ENCODE measurements around the gene ZFHX3. TPM values are rescaled to one million over a fixed set of nuclear protein-coding genes. Genes with fewer than 3 reads are reported as not detected.

ZFHX3 gene
- total and polyA plus RNA-seq, 2 donors (not counting 1 experiment from before 2014, with no cell fraction given) = 0.54 to 6.6 TPM

- Histone ChIP-seq H2AFZ (ENCODE audit: insufficient read depth, low read depth, low read length, poor library complexity, severe bottlenecking) (no peak overlapping the region), H4K20me1 (ENCODE audit: control insufficient read depth, insufficient read depth, low read length, poor library complexity, severe bottlenecking) (no peaks in the 10 kb centered on the region), H3K27me3 (replicated peaks in 1 of 4; ENCODE audit: control extremely low read depth in 1 of 4, control insufficient read depth in 3 of 4, insufficient read depth in 4 of 4, low read length in 3 of 4) (no peaks in the 10 kb centered on the region), H3K4me1 (ENCODE audit: control insufficient read depth in 2 of 2, insufficient read depth in 2 of 2, low read length in 2 of 2) (peaks cover 0 to 8% of the 10 kb centered on the region in 2 donors), H3K9ac (ENCODE audit: low read length) (no peak overlapping the region), H3K27ac (ENCODE audit: low read length in 2 of 2) (no peak overlapping the region), H3K4me2 (replicated peaks; ENCODE audit: low read depth, low read length, poor library complexity, severe bottlenecking) (no peak overlapping the region), H3K79me2 (ENCODE audit: control insufficient read depth, insufficient read depth, low read length) (no peaks in the 10 kb centered on the region), H3K4me3 (ENCODE audit: control extremely low read depth in 1 of 5, extremely low read depth in 1 of 5, insufficient read depth in 1 of 5, low read depth in 2 of 5, low read length in 4 of 5) (no peak overlapping the region), H3K9me3 (ENCODE audit: control extremely low read depth in 1 of 3, control insufficient read depth in 2 of 3, insufficient read depth in 1 of 3, low read length in 2 of 3) (peaks cover 0 to 3% (median 0%) of the 10 kb centered on the region in 3 donors), H3K36me3 (replicated peaks in 1 of 2; ENCODE audit: control extremely low read depth in 1 of 2, control insufficient read depth in 1 of 2, extremely low read depth in 1 of 2, insufficient read depth in 2 of 2, low read length in 1 of 2) (no peaks in the 10 kb centered on the region)
- WGBS (ENCODE audit: insufficient coverage) = 89% methylated on average over 2 of the region's 2 CpGs
- Mint-ChIP-seq H3K9me3 (ENCODE audit: insufficient read depth) (no peaks in the 10 kb centered on the region), H3K27me3 (no peaks in the 10 kb centered on the region), H3K4me1 (peaks cover 19% of the 10 kb centered on the region), H3K27ac (no peak overlapping the region), H3K4me3 (no peak overlapping the region)
- TF ChIP-seq EZH2 (IDR thresholded peaks at IDR 0.05; ENCODE audit: borderline replicate concordance, insufficient read depth, low read depth, low read length, poor library complexity, severe bottlenecking) = no peak
- TF ChIP-seq, protein P1, sequence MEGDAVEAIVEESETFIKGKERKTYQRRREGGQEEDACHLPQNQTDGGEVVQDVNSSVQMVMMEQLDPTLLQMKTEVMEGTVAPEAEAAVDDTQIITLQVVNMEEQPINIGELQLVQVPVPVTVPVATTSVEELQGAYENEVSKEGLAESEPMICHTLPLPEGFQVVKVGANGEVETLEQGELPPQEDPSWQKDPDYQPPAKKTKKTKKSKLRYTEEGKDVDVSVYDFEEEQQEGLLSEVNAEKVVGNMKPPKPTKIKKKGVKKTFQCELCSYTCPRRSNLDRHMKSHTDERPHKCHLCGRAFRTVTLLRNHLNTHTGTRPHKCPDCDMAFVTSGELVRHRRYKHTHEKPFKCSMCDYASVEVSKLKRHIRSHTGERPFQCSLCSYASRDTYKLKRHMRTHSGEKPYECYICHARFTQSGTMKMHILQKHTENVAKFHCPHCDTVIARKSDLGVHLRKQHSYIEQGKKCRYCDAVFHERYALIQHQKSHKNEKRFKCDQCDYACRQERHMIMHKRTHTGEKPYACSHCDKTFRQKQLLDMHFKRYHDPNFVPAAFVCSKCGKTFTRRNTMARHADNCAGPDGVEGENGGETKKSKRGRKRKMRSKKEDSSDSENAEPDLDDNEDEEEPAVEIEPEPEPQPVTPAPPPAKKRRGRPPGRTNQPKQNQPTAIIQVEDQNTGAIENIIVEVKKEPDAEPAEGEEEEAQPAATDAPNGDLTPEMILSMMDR (IDR thresholded peaks at IDR 0.05) = no peak
- intact Hi-C loops (cut with micrococcal nuclease) = no loop called here
- no peak for DNase-seq
- no peak for ATAC-seq (ENCODE audit: low read depth)
- ChIA-PET CTCF (interaction anchor here (1.4 kb wide), 1 partner anchor 104 kb away, joined by 3 read pairs; no protein-coding TSS in a partner anchor), POLR2A (no interaction called here)
Measured at GRCh38 chr16:72936408-72936807, 111.5 kb downstream of the ZFHX3 start.

GRCh38 chr16:72935896-72936295, 112.0 kb downstream of the ZFHX3 start:
- peaks cover 0 to 3% (median 0%) of the 10 kb centered on the region in 3 donors for H3K9me3 ChIP-seq (ENCODE audit: control extremely low read depth in 1 of 3, control insufficient read depth in 2 of 3, insufficient read depth in 1 of 3, low read length in 2 of 3)
- WGBS (ENCODE audit: insufficient coverage) = 92% methylated on average over 4 of the region's 6 CpGs
- Mint-ChIP-seq H3K27ac (no peak overlapping the region), H3K4me1 (peaks cover 23% of the 10 kb centered on the region), H3K9me3 (ENCODE audit: insufficient read depth) (no peaks in the 10 kb centered on the region), H3K27me3 (no peaks in the 10 kb centered on the region), H3K4me3 (no peak overlapping the region)
- H3K27me3 ChIP-seq (replicated peaks in 1 of 4; ENCODE audit: control extremely low read depth in 1 of 4, control insufficient read depth in 3 of 4, insufficient read depth in 4 of 4, low read length in 3 of 4) = no peaks in the 10 kb centered on the region
- no peaks in the 10 kb centered on the region for H4K20me1 ChIP-seq (ENCODE audit: control insufficient read depth, insufficient read depth, low read length, poor library complexity, severe bottlenecking)
- no peak for TF ChIP-seq EZH2 (IDR thresholded peaks at IDR 0.05; ENCODE audit: borderline replicate concordance, insufficient read depth, low read depth, low read length, poor library complexity, severe bottlenecking)
- TF ChIP-seq, protein P1 (IDR thresholded peaks at IDR 0.05) = no peak
- H3K4me2 ChIP-seq (replicated peaks; ENCODE audit: low read depth, low read length, poor library complexity, severe bottlenecking) = no peak overlapping the region
- no peak overlapping the region for H3K27ac ChIP-seq (ENCODE audit: low read length in 2 of 2)
- no peak overlapping the region for H2AFZ ChIP-seq (ENCODE audit: insufficient read depth, low read depth, low read length, poor library complexity, severe bottlenecking)
- DNase-seq (no peak), ATAC-seq (ENCODE audit: low read depth) (no peak)
- intact Hi-C loops (cut with micrococcal nuclease) = no loop called here
- peaks cover 0 to 10% of the 10 kb centered on the region in 2 donors for H3K4me1 ChIP-seq (ENCODE audit: control insufficient read depth in 2 of 2, insufficient read depth in 2 of 2, low read length in 2 of 2)
- ChIA-PET CTCF (interaction anchor here (0.6 to 1.4 kb wide), 2 partner anchors 33 to 103 kb away, joined by 3 read pairs; no protein-coding TSS in a partner anchor), POLR2A (no interaction called here)
- no peaks in the 10 kb centered on the region for H3K36me3 ChIP-seq (replicated peaks in 1 of 2; ENCODE audit: control extremely low read depth in 1 of 2, control insufficient read depth in 1 of 2, extremely low read depth in 1 of 2, insufficient read depth in 2 of 2, low read length in 1 of 2)
- no peak overlapping the region for H3K4me3 ChIP-seq (ENCODE audit: control extremely low read depth in 1 of 5, extremely low read depth in 1 of 5, insufficient read depth in 1 of 5, low read depth in 2 of 5, low read length in 4 of 5)
- H3K79me2 ChIP-seq (ENCODE audit: control insufficient read depth, insufficient read depth, low read length) = no peaks in the 10 kb centered on the region
- no peak overlapping the region for H3K9ac ChIP-seq (ENCODE audit: low read length)

All from B cell (primary cell).